ENCODE data around the gene SNF8. TPM values are rescaled to one million over a fixed set of nuclear protein-coding genes. Genes with fewer than 3 reads are reported as not detected.
A peak's percentile ranks its signal among the peaks of the same experiment; 100 is the strongest.

The SNF8 gene
- total RNA-seq (84.2 and 85.5 TPM in 2 replicates), polyA plus RNA-seq (109 and 139 TPM in 2 replicates), polyA minus RNA-seq (ENCODE audit: low replicate concordance) (40.3 and 129 TPM in 2 replicates)
- 125 and 189 TPM in 2 replicates for polyA plus RNA-seq (2012)

GRCh38 chr17:48944515-48945260 is at the start of gene SNF8:
Gene SNF8, minus strand, starts transcription at chr17:48944842. Its CDS starts 108 bp downstream, at chr17:48944734.
- Histone ChIP-seq H3K9ac (ENCODE audit: insufficient read depth, low read length) (peak within 1 kb of the TSS; percentile 88), H3K4me2 (ENCODE audit: extremely low read depth, insufficient read depth, low read length) (peak within 1 kb of the TSS; percentile 100), H3K27ac (ENCODE audit: insufficient read depth, low read length) (peak within 1 kb of the TSS; percentile 96), H4K20me1 (ENCODE audit: control insufficient read depth, extremely low read depth, insufficient read depth, low read length) (no peaks in the 10 kb centered on the region), H3K36me3 (ENCODE audit: control insufficient read depth, insufficient read depth, low read length) (peaks cover 6% of the 10 kb centered on the region), H2AFZ (ENCODE audit: low read length) (peak within 1 kb of the TSS; percentile 97), H3K4me1 (ENCODE audit: control insufficient read depth, extremely low read depth, insufficient read depth, low read length) (peaks cover 5% of the 10 kb centered on the region), H3K4me3 (replicated peaks in 1 of 4; ENCODE audit: control extremely low read depth in 1 of 4, insufficient read depth in 1 of 4, low read depth in 3 of 4, low read length in 4 of 4) (peak within 1 kb of the TSS; percentile 72 to 99 (median 96)), H3K9me3 (ENCODE audit: control insufficient read depth, insufficient read depth, low read depth, low read length) (no peaks in the 10 kb centered on the region), H3K79me2 (ENCODE audit: control insufficient read depth, insufficient read depth, low read length) (peaks cover 15% of the 10 kb centered on the region), H3K27me3 (ENCODE audit: control insufficient read depth, insufficient read depth, low read length) (no peaks in the 10 kb centered on the region)
- peak; percentile 88 to 90 for DNase-seq (ENCODE audit: low read depth in 2 of 2)
- no peak for TF ChIP-seq EZH2 (IDR thresholded peaks at IDR 0.05; ENCODE audit: low read length, missing control alignments)
- TF ChIP-seq CTCF (conservative IDR thresholded peaks at IDR 0.05 in 1 of 2, IDR thresholded peaks at IDR 0.05 in 1 of 2; ENCODE audit: low read depth in 1 of 2, low read length in 2 of 2), result no peak

DNA sequence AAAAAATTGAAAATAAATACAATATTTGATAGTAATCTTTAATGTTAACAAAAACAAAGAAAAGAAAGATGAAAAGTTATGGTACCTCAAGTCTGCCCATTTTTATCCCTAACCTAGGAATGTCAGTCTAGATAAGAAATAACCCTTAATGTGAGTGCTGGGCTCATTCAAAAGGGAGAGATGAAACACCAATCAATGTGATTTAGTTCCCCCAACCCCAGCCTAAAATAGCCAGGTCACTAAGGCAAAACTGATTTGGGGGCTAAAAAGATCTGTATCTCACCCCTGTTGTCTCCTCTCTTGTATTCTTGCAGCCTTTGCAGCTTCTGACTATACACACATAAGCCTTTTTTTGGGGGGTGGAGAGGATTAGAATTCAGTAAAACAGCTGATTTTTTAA is 49.3 kb upstream of the SNF8 start:
- H3K27ac ChIP-seq (ENCODE audit: insufficient read depth, low read length), result no peak overlapping the region

More for the DNA sequence above, 49.3 kb upstream of the SNF8 start:
- no peak overlapping the region for H2AFZ ChIP-seq (ENCODE audit: low read length)
- H3K9me3 ChIP-seq (ENCODE audit: control insufficient read depth, insufficient read depth, low read depth, low read length), result no peaks in the 10 kb centered on the region
- H3K9ac ChIP-seq (ENCODE audit: insufficient read depth, low read length), result no peak overlapping the region
- no peak overlapping the region for H3K4me2 ChIP-seq (ENCODE audit: extremely low read depth, insufficient read depth, low read length)
- TF ChIP-seq EZH2 (IDR thresholded peaks at IDR 0.05; ENCODE audit: low read length, missing control alignments) (no peak), CTCF (conservative IDR thresholded peaks at IDR 0.05 in 1 of 2, IDR thresholded peaks at IDR 0.05 in 1 of 2; ENCODE audit: low read depth in 1 of 2, low read length in 2 of 2) (no peak)
- peaks cover 46% of the 10 kb centered on the region for H3K27me3 ChIP-seq (ENCODE audit: control insufficient read depth, insufficient read depth, low read length)
- no peak overlapping the region for H3K4me3 ChIP-seq (replicated peaks in 1 of 4; ENCODE audit: control extremely low read depth in 1 of 4, insufficient read depth in 1 of 4, low read depth in 3 of 4, low read length in 4 of 4)
- no peaks in the 10 kb centered on the region for H3K4me1 ChIP-seq (ENCODE audit: control insufficient read depth, extremely low read depth, insufficient read depth, low read length)
- H3K36me3 ChIP-seq (ENCODE audit: control insufficient read depth, insufficient read depth, low read length), result no peaks in the 10 kb centered on the region
- no peak for DNase-seq (ENCODE audit: low read depth in 2 of 2)
- H3K79me2 ChIP-seq (ENCODE audit: control insufficient read depth, insufficient read depth, low read length), result no peaks in the 10 kb centered on the region
- no peaks in the 10 kb centered on the region for H4K20me1 ChIP-seq (ENCODE audit: control insufficient read depth, extremely low read depth, insufficient read depth, low read length)
